ELR (cell line): ENCODE data around the gene PKD1.

ENCODE experiments used
- DNase-seq: peaks from one replicate; pipeline ENCODE4 v3.0.0-alpha.2; 2015; ENCODE audit warnings: low read depth

PKD1 gene

DNA sequence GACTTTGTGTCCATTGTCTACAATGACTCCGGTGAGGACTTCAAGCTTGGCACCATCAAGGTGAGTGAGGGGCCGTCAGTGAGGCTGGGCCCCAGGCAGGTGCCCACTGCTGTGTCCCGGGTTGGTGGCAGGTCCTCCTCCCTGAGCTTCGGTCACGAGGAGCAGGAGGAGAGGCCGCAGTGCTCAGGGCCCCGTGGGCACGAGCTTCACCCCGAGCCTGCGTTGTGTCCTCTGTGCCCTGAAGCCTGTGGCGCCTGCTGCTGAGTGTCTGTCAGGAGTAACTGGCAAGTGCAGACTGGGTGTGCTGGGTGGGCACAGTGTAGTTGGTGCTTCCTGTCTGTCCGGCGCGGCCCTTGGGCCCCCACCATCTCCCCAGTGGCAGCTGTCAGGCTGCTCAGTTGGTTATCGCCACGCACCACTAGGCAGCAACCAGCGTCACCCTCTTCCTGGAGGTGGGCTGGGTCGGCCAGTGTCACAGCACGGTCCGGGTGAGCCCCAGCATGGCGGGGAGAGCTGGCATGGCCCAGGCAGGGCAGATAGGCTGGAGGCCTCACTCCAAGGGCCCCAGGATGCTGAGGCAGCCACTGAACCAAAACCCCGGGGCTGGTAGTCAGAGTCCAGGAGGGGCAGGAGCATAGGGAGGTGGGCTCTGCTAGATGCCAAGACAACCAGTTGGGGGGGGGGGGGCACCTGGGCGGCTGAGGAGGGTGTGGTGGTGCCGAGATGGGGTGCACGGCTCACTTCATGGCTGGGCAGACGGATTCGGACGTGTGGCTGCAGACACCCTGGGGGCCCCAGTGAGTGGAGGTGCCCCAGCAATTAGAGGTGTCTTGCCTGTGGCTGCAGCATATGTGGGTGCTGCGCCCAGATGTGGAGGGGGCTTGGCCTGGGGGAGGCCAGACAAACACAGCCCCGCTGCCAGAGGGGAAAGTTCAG, 48.6 kb downstream of the PKD1 start:
- DNase-seq = no peak

GRCh38 chr16:2086106-2086742, 49.5 kb downstream of the PKD1 start:
- no peak for DNase-seq

DNA sequence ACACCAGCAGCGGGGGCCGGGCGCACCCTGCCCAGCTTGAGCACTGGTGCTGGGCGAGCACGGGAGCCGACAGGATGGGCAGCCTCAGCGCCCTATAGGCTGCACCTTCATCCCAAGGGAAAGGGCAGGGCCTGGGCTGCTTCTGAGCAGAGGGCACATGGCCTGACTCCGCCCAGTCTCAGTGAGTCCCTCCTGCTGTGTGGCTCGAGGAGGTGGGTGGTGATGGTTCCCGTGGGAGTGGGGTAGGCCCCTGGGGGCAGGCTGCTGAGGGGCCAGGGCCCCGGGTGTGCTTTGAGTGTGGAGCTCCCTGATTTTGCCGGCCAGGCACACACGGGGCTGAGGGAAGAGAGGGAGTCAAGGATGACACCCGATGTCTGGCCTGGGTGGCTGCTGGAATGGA, 50.0 kb downstream of the PKD1 start:
- no peak for DNase-seq

GRCh38 chr16:2084895-2085625, 50.6 kb downstream of the PKD1 start:
- no peak for DNase-seq

DNA sequence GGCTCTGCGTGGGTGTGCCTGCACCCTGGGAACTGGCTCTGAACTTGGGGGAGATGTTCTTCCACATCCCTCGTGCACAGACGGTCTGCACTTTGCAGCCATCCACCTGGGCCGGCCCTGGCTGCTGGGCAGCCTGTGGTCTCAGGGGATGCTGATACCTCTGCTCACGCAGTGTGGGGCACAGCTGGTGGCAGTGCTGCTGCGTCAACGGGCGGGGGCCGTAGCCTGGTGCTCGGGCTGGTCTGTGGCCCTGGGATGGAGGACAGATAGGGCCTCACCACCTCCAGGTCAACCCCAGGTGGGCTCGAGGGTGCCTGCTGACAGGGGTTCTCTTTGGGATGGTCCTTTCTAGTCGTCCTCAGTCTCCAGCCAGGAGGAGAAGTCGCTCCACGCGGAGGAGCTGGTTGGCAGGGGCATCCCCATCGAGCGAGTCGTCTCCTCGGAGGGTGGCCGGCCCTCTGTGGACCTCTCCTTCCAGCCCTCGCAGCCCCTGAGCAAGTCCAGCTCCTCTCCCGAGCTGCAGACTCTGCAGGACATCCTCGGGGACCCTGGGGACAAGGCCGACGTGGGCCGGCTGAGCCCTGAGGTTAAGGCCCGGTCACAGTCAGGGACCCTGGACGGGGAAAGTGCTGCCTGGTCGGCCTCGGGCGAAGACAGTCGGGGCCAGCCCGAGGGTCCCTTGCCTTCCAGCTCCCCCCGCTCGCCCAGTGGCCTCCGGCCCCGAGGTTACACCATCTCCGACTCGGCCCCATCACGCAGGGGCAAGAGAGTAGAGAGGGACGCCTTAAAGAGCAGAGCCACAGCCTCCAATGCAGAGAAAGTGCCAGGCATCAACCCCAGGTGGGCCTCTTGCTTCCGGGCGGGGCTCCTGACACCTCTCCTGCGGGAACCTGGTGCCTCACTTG, 51.6 kb downstream of the PKD1 start:
- DNase-seq = no peak

GRCh38 chr16:2083409-2083808, 52.3 kb downstream of the PKD1 start:
- no peak for DNase-seq

GRCh38 chr16:2082983-2083364, 52.7 kb downstream of the PKD1 start:
- no peak for DNase-seq

DNA sequence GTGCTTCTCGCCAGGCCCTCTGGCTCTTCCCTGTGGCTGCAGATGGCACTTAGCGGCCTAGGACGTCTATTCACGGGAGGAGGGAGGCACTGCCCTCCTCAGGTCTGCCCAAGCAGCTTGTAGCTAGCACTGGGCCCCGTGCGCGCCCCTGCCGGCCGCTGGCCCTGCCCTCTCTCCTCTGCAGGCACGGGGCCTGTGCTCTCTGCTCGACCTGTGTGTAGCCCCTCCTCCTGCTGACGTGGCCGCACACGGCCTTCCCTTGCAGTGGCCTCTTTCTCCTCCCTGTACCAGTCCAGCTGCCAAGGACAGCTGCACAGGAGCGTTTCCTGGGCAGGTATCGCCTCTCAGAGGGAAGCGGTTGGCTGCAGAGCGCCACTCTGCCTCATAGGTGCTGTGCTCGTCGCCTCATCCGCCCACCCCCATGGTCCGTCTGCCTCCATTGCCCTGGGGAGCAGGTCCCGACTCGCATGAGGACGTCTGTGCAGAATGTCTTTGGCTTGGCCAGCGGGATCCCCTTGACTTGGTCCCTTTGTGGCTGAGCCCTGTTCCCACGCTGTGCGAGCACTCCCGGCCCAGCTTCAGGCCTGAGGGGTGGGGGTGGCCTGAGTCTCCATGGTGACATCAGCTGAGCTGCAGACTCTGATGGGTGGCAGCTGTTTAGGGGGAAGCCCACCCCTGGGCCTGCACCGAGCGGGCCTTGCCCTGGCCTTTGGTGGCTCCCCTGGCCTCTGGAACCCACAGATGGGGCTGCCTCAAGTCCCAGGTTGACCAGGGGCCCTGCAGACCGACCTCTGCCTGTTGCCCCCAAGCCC, 53.3 kb downstream of the PKD1 start:
- DNase-seq = no peak

- DNase-seq = no peak
Observed at GRCh38 chr16:2081201-2082084, 54.3 kb downstream of the PKD1 start.

GRCh38 chr16:2079991-2080390, 55.7 kb downstream of the PKD1 start:
- DNase-seq = no peak

- no peak for DNase-seq
Observed at GRCh38 chr16:2079311-2079800, 56.3 kb downstream of the PKD1 start.

DNA sequence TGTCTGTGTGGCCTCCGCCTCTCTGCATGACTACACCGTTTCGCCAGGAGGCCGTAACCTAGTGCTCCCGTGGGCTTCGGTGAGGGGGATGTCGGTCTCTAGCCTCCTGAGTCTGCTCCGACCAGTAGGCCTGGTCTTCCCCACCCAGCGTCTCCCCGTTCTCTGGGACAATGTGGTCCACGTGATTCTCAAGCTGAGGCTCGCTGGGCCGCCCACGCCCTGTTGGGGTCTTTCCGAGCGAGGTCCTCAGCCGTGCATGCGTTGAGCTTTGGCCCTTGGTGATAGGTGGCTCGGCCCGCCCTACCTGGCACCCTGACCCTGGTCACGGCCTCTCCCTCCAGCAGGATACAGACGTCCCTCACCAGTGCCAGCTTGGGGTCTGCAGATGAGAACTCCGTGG, 57.0 kb downstream of the PKD1 start:
- DNase-seq = no peak

DNA sequence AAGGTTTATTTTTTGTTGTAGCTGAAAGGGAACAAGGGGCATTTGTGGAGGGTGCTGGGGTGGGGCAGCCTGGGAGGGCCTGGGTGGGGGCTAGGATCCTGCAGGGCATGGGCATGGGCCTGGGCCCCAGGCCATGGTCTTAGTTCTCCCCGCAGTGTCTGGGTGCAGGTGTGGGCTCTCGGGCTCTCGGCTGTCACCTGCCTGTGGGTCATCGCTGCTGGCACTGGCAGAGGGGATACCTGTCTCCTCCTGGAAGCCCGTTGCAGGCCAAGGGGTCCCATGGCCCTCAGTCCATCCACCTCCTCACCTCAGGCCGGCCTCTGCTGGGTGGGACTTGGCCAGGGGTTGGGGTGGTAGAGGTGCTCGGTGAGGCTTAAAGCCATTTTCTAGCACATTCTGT, 57.6 kb downstream of the PKD1 start:
- no peak for DNase-seq

GRCh38 chr16:2077696-2078095, 58.0 kb downstream of the PKD1 start:
- no peak for DNase-seq

DNA sequence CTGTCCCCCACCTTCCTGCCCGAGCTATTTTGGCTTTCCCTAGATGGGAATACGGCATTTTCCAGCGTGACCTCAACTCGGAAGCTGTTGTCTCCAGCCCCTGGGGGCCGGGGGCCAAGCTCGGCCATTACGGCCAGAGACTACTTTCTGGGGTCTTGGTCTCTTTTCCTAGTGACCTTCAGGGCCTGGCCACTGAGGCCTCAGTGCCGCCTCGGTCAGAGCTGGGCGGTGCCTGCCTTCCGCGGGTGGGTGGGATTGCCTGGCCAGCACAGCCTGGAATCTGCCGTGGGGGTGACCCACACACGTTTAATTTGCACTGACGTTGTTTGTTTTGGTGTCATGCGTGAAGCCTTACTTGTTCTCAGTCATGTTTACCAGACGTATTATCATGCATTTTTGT, 58.7 kb downstream of the PKD1 start:
- no peak for DNase-seq

DNA sequence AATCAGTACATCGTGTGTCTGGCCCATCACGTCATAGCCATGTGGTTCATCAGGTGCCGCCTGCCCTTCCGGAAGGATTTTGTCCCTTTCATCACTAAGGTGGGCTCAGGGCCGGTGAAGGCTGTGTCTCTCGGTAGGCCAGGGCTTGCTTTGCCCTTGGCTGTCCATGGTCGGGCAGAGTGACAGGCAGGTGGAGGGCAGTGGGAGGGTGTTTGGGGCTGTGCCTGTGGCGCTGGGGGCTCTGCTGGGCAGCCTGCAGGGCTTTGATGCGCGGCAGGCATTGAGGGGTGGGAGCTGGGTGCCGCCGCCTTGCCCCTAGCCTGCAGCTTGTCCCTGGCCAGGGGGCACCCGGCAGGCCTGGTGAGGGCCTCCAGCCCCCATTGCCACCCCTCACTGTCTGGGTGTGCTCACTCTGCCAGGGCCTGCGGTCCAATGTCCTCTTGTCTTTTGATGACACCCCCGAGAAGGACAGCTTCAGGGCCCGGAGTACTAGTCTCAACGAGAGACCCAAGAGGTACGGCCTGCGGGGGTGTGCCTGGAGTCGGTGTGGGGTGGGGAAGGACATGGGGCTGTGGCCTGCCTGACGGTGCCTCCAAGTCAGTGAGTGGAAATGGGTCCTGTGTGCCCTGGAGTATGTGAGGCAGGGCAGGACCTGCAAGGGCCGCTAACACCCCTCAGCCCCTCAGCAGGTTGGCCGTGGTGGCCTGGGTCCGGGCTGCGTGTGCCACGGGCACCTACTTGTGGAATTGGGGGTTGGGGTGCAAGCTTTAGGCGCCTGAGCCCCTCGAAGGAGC, 59.4 kb downstream of the PKD1 start:
- no peak for DNase-seq

DNA sequence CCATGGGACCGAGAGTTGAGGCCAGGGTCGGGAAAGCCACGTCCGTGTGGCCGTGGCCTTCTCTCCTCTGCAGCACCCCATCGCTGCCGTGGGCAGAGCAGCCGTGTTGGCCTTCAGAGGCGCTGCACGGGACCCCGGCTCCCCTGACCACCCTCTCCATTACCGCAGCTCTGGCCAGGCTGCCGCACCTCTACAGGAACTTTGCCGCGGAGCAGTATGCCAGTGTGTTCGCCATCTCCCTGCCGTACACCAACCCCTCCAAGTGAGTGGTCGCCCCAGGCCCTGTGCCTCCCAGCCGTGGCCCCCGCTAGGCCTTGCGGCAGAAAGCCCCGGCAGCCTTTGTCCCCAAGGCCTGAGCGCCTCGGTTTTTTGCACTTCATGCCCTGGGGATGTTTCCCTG, 60.1 kb downstream of the PKD1 start:
- no peak for DNase-seq

- DNase-seq = no peak
Observed at GRCh38 chr16:2074071-2074470, 61.6 kb downstream of the PKD1 start.

GRCh38 chr16:2072926-2073325, 62.8 kb downstream of the PKD1 start:
- no peak for DNase-seq
